RKO (cell line): Measurements from ENCODE around the gene KIF25.
"Not testable (repeated sequence)": the region's sequence is repeated elsewhere in the genome, so short reads cannot be mapped to it uniquely, and the experiment has no call there.

ENCODE experiments used
- DNase-seq: peaks from one replicate; pipeline ENCODE4 v3.0.0-alpha.2; 2016; ENCODE audit warnings: low spot score

Gene KIF25

GRCh38 chr6:167975458-167975857, 22.0 kb upstream of the KIF25 start:
- no peak for DNase-seq

GRCh38 chr6:167976116-167976657, 21.3 kb upstream of the KIF25 start:
- DNase-seq = not testable (repeated sequence)

GRCh38 chr6:167976708-167977107, 20.8 kb upstream of the KIF25 start:
- no peak for DNase-seq

GRCh38 chr6:167977717-167978467, 19.6 kb upstream of the KIF25 start:
- no peak for DNase-seq

GRCh38 chr6:167978607-167979006, 18.9 kb upstream of the KIF25 start:
- no peak for DNase-seq

GRCh38 chr6:167979436-167980139, 17.9 kb upstream of the KIF25 start:
- DNase-seq = no peak

- no peak for DNase-seq
Measured at GRCh38 chr6:167980911-167981580, 16.4 kb upstream of the KIF25 start.

GRCh38 chr6:167981916-167982462, 15.5 kb upstream of the KIF25 start:
- no peak for DNase-seq

GRCh38 chr6:167984144-167984719, 13.2 kb upstream of the KIF25 start:
- DNase-seq = no peak

- no peak for DNase-seq
Measured at GRCh38 chr6:167984876-167985604, 12.4 kb upstream of the KIF25 start.

GRCh38 chr6:167985911-167986595, 11.4 kb upstream of the KIF25 start:
- DNase-seq = no peak

- no peak for DNase-seq
Measured at GRCh38 chr6:167987396-167988153, 9.9 kb upstream of the KIF25 start.

- DNase-seq = no peak
Measured at GRCh38 chr6:167988154-167988495, 9.3 kb upstream of the KIF25 start.

- DNase-seq = no peak
Measured at GRCh38 chr6:167988945-167989841, 8.3 kb upstream of the KIF25 start.

GRCh38 chr6:167990016-167990945, 7.2 kb upstream of the KIF25 start:
- DNase-seq = no peak

GRCh38 chr6:167993169-167993568, 4.3 kb upstream of the KIF25 start:
- no peak for DNase-seq

- no peak for DNase-seq
Measured at GRCh38 chr6:167993831-167994230, 3.6 kb upstream of the KIF25 start.

GRCh38 chr6:167995302-167995701, 2.2 kb upstream of the KIF25 start:
- DNase-seq = no peak
